Measurements from ENCODE around the gene PLEKHA7. TPM values are rescaled to one million over a fixed set of nuclear protein-coding genes. Genes with fewer than 3 reads are reported as not detected.
"Not testable (repeated sequence)": the region's sequence is repeated elsewhere in the genome, so short reads cannot be mapped to it uniquely, and the experiment has no call there.

Gene PLEKHA7
- total and polyA plus RNA-seq, 5 donors from 2014 or later, result 0.48 to 1.8 (median 0.73) TPM

GRCh38 chr11:16890442-16890841 is 123.8 kb downstream of the PLEKHA7 start:
- no peak for DNase-seq
- H3K4me1 Mint-ChIP-seq, result no peaks in the 10 kb centered on the region
- H3K4me3 Mint-ChIP-seq, result no peak overlapping the region
- no peak overlapping the region for H3K27ac Mint-ChIP-seq
- Histone ChIP-seq H3K36me3 (ENCODE audit: control insufficient read depth, insufficient read depth, low read length) (no peaks in the 10 kb centered on the region), H3K4me1 (ENCODE audit: control insufficient read depth, insufficient read depth, low read length, poor library complexity, severe bottlenecking) (no peaks in the 10 kb centered on the region), H3K9me3 (ENCODE audit: control insufficient read depth in 2 of 2, low read length in 2 of 2) (peaks cover 0 to 2% of the 10 kb centered on the region in 2 experiments), H3K27me3 (ENCODE audit: control insufficient read depth, insufficient read depth, low read length) (no peaks in the 10 kb centered on the region), H3K27ac (ENCODE audit: insufficient read depth, low read length, poor library complexity, severe bottlenecking) (no peak overlapping the region), H3K4me3 (ENCODE audit: low read depth, low read length) (no peak overlapping the region)
- peaks cover 0 to 17% (median 1%) of the 10 kb centered on the region in 7 donors for H3K9me3 Mint-ChIP-seq
- H3K27me3 Mint-ChIP-seq, result peaks cover 4% of the 10 kb centered on the region
- H3K36me3 Mint-ChIP-seq, result peaks cover 3% of the 10 kb centered on the region
- ATAC-seq (ENCODE audit: low read depth in 2 of 2), result no peak

GRCh38 chr11:16889905-16890304 is 124.3 kb downstream of the PLEKHA7 start:
- H3K9me3 Mint-ChIP-seq, result peaks cover 0 to 17% (median 1%) of the 10 kb centered on the region in 7 donors
- no peak for ATAC-seq (ENCODE audit: low read depth in 2 of 2)
- H3K36me3 Mint-ChIP-seq, result peaks cover 3% of the 10 kb centered on the region
- no peak overlapping the region for H3K27ac ChIP-seq (ENCODE audit: insufficient read depth, low read length, poor library complexity, severe bottlenecking)
- H3K4me1 Mint-ChIP-seq, result no peaks in the 10 kb centered on the region
- H3K4me1 ChIP-seq (ENCODE audit: control insufficient read depth, insufficient read depth, low read length, poor library complexity, severe bottlenecking), result no peaks in the 10 kb centered on the region
- peaks cover 4% of the 10 kb centered on the region for H3K27me3 Mint-ChIP-seq
- DNase-seq, result no peak
- no peak overlapping the region for H3K4me3 ChIP-seq (ENCODE audit: low read depth, low read length)
- no peaks in the 10 kb centered on the region for H3K27me3 ChIP-seq (ENCODE audit: control insufficient read depth, insufficient read depth, low read length)
- no peak overlapping the region for H3K27ac Mint-ChIP-seq
- H3K36me3 ChIP-seq (ENCODE audit: control insufficient read depth, insufficient read depth, low read length), result no peaks in the 10 kb centered on the region
- H3K4me3 Mint-ChIP-seq, result no peak overlapping the region
- peaks cover 0 to 2% of the 10 kb centered on the region in 2 experiments for H3K9me3 ChIP-seq (ENCODE audit: control insufficient read depth in 2 of 2, low read length in 2 of 2)

GRCh38 chr11:16889010-16889409 is 125.2 kb downstream of the PLEKHA7 start:
- ATAC-seq (ENCODE audit: low read depth in 2 of 2); H3K4me3 ChIP-seq (ENCODE audit: low read depth, low read length); DNase-seq; H3K4me3 Mint-ChIP-seq; H3K27ac Mint-ChIP-seq; H3K27ac ChIP-seq (ENCODE audit: insufficient read depth, low read length, poor library complexity, severe bottlenecking); H3K27me3 Mint-ChIP-seq; H3K4me1 ChIP-seq (ENCODE audit: control insufficient read depth, insufficient read depth, low read length, poor library complexity, severe bottlenecking); H3K4me1 Mint-ChIP-seq; H3K36me3 Mint-ChIP-seq; H3K27me3 ChIP-seq (ENCODE audit: control insufficient read depth, insufficient read depth, low read length); H3K36me3 ChIP-seq (ENCODE audit: control insufficient read depth, insufficient read depth, low read length); H3K9me3 ChIP-seq (ENCODE audit: control insufficient read depth in 2 of 2, low read length in 2 of 2): not testable (repeated sequence)
- H3K9me3 Mint-ChIP-seq, result peaks cover 0 to 17% (median 0%) of the 10 kb centered on the region in 7 donors

- H3K9me3 ChIP-seq (ENCODE audit: control insufficient read depth in 2 of 2, low read length in 2 of 2); H3K27ac Mint-ChIP-seq; H3K27me3 Mint-ChIP-seq; DNase-seq; H3K4me3 ChIP-seq (ENCODE audit: low read depth, low read length); H3K27ac ChIP-seq (ENCODE audit: insufficient read depth, low read length, poor library complexity, severe bottlenecking); H3K36me3 ChIP-seq (ENCODE audit: control insufficient read depth, insufficient read depth, low read length); H3K4me1 ChIP-seq (ENCODE audit: control insufficient read depth, insufficient read depth, low read length, poor library complexity, severe bottlenecking); H3K27me3 ChIP-seq (ENCODE audit: control insufficient read depth, insufficient read depth, low read length); H3K4me3 Mint-ChIP-seq; H3K36me3 Mint-ChIP-seq; ATAC-seq (ENCODE audit: low read depth in 2 of 2); H3K4me1 Mint-ChIP-seq: not testable (repeated sequence)
- peaks cover 0 to 17% (median 0%) of the 10 kb centered on the region in 7 donors for H3K9me3 Mint-ChIP-seq
Measured at GRCh38 chr11:16887887-16888286, 126.3 kb downstream of the PLEKHA7 start.

GRCh38 chr11:16883174-16883573 is 131.0 kb downstream of the PLEKHA7 start:
- Mint-ChIP-seq H3K27me3 (peaks cover 6% of the 10 kb centered on the region), H3K9me3 (peaks cover 0 to under 1% (median 0%) of the 10 kb centered on the region in 7 donors), H3K27ac (no peak overlapping the region), H3K4me3 (no peak overlapping the region), H3K4me1 (no peaks in the 10 kb centered on the region), H3K36me3 (no peaks in the 10 kb centered on the region)
- DNase-seq, result no peak
- no peak for ATAC-seq (ENCODE audit: low read depth in 2 of 2)
- Histone ChIP-seq H3K9me3 (ENCODE audit: control insufficient read depth in 2 of 2, low read length in 2 of 2) (no peaks in the 10 kb centered on the region), H3K4me3 (ENCODE audit: low read depth, low read length) (no peak overlapping the region), H3K27me3 (ENCODE audit: control insufficient read depth, insufficient read depth, low read length) (no peaks in the 10 kb centered on the region), H3K4me1 (ENCODE audit: control insufficient read depth, insufficient read depth, low read length, poor library complexity, severe bottlenecking) (no peaks in the 10 kb centered on the region), H3K36me3 (ENCODE audit: control insufficient read depth, insufficient read depth, low read length) (no peaks in the 10 kb centered on the region), H3K27ac (ENCODE audit: insufficient read depth, low read length, poor library complexity, severe bottlenecking) (no peak overlapping the region)

- Histone ChIP-seq H3K27ac (ENCODE audit: insufficient read depth, low read length, poor library complexity, severe bottlenecking) (no peak overlapping the region), H3K4me1 (ENCODE audit: control insufficient read depth, insufficient read depth, low read length, poor library complexity, severe bottlenecking) (no peaks in the 10 kb centered on the region), H3K36me3 (ENCODE audit: control insufficient read depth, insufficient read depth, low read length) (no peaks in the 10 kb centered on the region), H3K27me3 (ENCODE audit: control insufficient read depth, insufficient read depth, low read length) (no peaks in the 10 kb centered on the region), H3K9me3 (ENCODE audit: control insufficient read depth in 2 of 2, low read length in 2 of 2) (no peaks in the 10 kb centered on the region), H3K4me3 (ENCODE audit: low read depth, low read length) (no peak overlapping the region)
- Mint-ChIP-seq H3K27me3 (peaks cover 6% of the 10 kb centered on the region), H3K27ac (no peak overlapping the region), H3K36me3 (no peaks in the 10 kb centered on the region), H3K9me3 (no peaks in the 10 kb centered on the region), H3K4me3 (no peak overlapping the region), H3K4me1 (no peaks in the 10 kb centered on the region)
- DNase-seq (no peak), ATAC-seq (ENCODE audit: low read depth in 2 of 2) (no peak)
Measured at GRCh38 chr11:16881766-16882165, 132.4 kb downstream of the PLEKHA7 start.

- Mint-ChIP-seq H3K27me3 (peaks cover 6% of the 10 kb centered on the region), H3K4me3 (no peak overlapping the region), H3K36me3 (no peaks in the 10 kb centered on the region), H3K4me1 (no peaks in the 10 kb centered on the region), H3K9me3 (no peaks in the 10 kb centered on the region), H3K27ac (no peak overlapping the region)
- Histone ChIP-seq H3K9me3 (ENCODE audit: control insufficient read depth in 2 of 2, low read length in 2 of 2) (no peaks in the 10 kb centered on the region), H3K27me3 (ENCODE audit: control insufficient read depth, insufficient read depth, low read length) (no peaks in the 10 kb centered on the region), H3K4me3 (ENCODE audit: low read depth, low read length) (no peak overlapping the region), H3K4me1 (ENCODE audit: control insufficient read depth, insufficient read depth, low read length, poor library complexity, severe bottlenecking) (no peaks in the 10 kb centered on the region), H3K36me3 (ENCODE audit: control insufficient read depth, insufficient read depth, low read length) (no peaks in the 10 kb centered on the region), H3K27ac (ENCODE audit: insufficient read depth, low read length, poor library complexity, severe bottlenecking) (no peak overlapping the region)
- DNase-seq (no peak), ATAC-seq (ENCODE audit: low read depth in 2 of 2) (no peak)
Measured at GRCh38 chr11:16881074-16881709, 133.0 kb downstream of the PLEKHA7 start.

GRCh38 chr11:16880184-16880801 is 133.9 kb downstream of the PLEKHA7 start:
- Mint-ChIP-seq H3K27ac (no peak overlapping the region), H3K4me1 (no peaks in the 10 kb centered on the region), H3K36me3 (no peaks in the 10 kb centered on the region), H3K4me3 (no peak overlapping the region), H3K27me3 (peaks cover 6% of the 10 kb centered on the region), H3K9me3 (no peaks in the 10 kb centered on the region)
- no peak overlapping the region for H3K27ac ChIP-seq (ENCODE audit: insufficient read depth, low read length, poor library complexity, severe bottlenecking)
- no peak for DNase-seq
- no peaks in the 10 kb centered on the region for H3K9me3 ChIP-seq (ENCODE audit: control insufficient read depth in 2 of 2, low read length in 2 of 2)
- H3K4me3 ChIP-seq (ENCODE audit: low read depth, low read length), result no peak overlapping the region
- no peaks in the 10 kb centered on the region for H3K36me3 ChIP-seq (ENCODE audit: control insufficient read depth, insufficient read depth, low read length)
- H3K4me1 ChIP-seq (ENCODE audit: control insufficient read depth, insufficient read depth, low read length, poor library complexity, severe bottlenecking), result no peaks in the 10 kb centered on the region
- no peaks in the 10 kb centered on the region for H3K27me3 ChIP-seq (ENCODE audit: control insufficient read depth, insufficient read depth, low read length)
- no peak for ATAC-seq (ENCODE audit: low read depth in 2 of 2)
